ENCODE measurements around the gene PEX1. TPM values are rescaled to one million over a fixed set of nuclear protein-coding genes. Genes with fewer than 3 reads are reported as not detected.
A peak's percentile ranks its signal among the peaks of the same experiment; 100 is the strongest.

PEX1 gene
- total and polyA plus RNA-seq, 2 of the 13 experiments (the other 11 are each of a cell fraction or from before 2014, with no cell fraction given), result 16.6 to 22.4 TPM

DNA sequence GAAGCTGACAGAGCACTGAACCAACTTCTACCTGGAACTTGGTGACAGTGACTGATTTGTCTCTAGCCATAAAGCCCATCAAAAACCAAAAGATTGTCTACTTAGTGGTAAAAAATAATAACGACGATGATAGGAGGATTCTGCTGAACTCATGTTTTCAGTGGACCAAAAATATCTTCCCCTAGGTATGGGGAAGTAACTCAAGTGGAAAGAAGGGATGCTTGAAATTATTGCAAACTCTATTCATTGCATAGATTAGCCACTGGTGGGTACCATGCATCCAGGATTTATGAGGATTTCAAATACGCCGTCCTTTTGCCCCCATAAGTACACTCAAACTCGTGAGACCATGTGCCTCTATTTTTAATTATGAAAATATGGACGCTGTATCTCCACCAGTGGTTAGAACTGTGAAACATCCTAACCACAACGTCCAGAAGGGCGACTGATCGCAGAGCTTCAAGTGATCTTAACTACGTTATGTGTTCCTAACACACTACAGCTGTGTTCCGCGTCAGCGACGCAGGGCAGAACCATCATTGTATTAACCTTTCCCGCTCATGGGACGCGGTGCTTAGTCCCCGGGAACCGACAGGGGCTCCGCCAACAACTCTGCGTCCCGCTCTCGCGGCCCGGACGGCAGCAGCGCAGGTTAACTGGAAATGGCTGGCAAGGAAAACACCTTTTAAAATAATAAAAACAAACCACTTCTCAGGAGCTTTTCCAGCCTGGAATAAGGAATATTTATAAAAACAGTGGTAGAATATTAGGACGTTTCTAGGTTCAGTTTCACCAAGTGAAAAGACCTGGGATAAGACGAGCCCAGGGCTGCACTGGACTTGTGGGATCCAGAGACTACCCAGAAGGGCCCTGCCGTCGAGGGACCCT is 776 bp downstream of the PEX1 start:
- H3K4me1 ChIP-seq (ENCODE audit: insufficient read depth, low read length), result peaks cover 29% of the 10 kb centered on the region
- peaks cover 43% of the 10 kb centered on the region for H3K79me2 ChIP-seq (ENCODE audit: insufficient read depth, low read length)
- H3K36me3 ChIP-seq (replicated peaks in 1 of 2; ENCODE audit: control insufficient read depth in 1 of 2, insufficient read depth in 2 of 2, low read length in 2 of 2), result peaks cover 6 to 16% of the 10 kb centered on the region in 2 experiments
- peak overlapping the region; percentile 85 to 98 (median 86) for H3K4me3 ChIP-seq (replicated peaks in 1 of 3; ENCODE audit: insufficient read depth in 1 of 3, low read depth in 2 of 3, low read length in 3 of 3)
- POLR2A ChIA-PET, result interaction anchor here (1.1 to 2.0 kb wide), 3 partner anchors 57 to 282 kb away, joined by 3 to 6 read pairs (median 4); partner anchors contain the start of genes ANKIB1 and KRIT1
- FAIRE-seq, result no peak
- intact Hi-C loops (cut with micrococcal nuclease; ENCODE audit: unreplicated experiment), result loop anchor here (1.0 kb wide), 1 partner anchor 392 kb away; no protein-coding TSS in a partner anchor
- in situ Hi-C loops (cut with HindIII; ENCODE audit: extremely low pct_ligation_motif_present, low pct_unique_long_range_greater_than_20kb), result no loop called here
- TSS peak; percentile 73 for BruUV-seq (replicated peaks)
- H4K20me1 ChIP-seq (ENCODE audit: insufficient read depth, low read length), result no peaks in the 10 kb centered on the region
- CTCF ChIA-PET (ENCODE audit: low intra/inter-chr PET ratio, low total read pairs), result interaction anchor here (1.4 kb wide), 1 partner anchor 528 kb away, joined by 4 read pairs; no protein-coding TSS in a partner anchor
- peak overlapping the region; percentile 90 for H3K27ac ChIP-seq (ENCODE audit: extremely low read length, insufficient read depth, low read length)
- no peaks in the 10 kb centered on the region; a peak in 1 of 5 replicates for H3K27me3 ChIP-seq (ENCODE audit: control insufficient read depth in 1 of 2, insufficient read depth in 2 of 2, low read length in 2 of 2)
- no peaks in the 10 kb centered on the region for H3K9me3 ChIP-seq (ENCODE audit: low read length)
- under 1% methylated on average over 24 of the region's 31 CpGs for WGBS (ENCODE audit: low lambda C conversion rate)
- H3K9ac ChIP-seq (ENCODE audit: insufficient read depth, low read depth, low read length), result peak overlapping the region; percentile 87
- peak; percentile 81 for ATAC-seq
- H2AFZ ChIP-seq (ENCODE audit: low read length), result peak overlapping the region; percentile 9
- H3K4me2 ChIP-seq (ENCODE audit: low read depth, low read length), result peak overlapping the region; percentile 80
- DNase-seq (ENCODE audit: low spot score), result peak; percentile 62
- peak; percentile 12; the same call in 1 of the 2 replicates for TF ChIP-seq KMT2A (CRISPR knock-in tag; IDR thresholded peaks at IDR 0.05)
- TF ChIP-seq GATAD2A (CRISPR knock-in tag; IDR thresholded peaks at IDR 0.05), result peak; percentile 62; the same call in 1 of the 2 replicates
- peak; percentile 13; the same call in 1 of the 2 replicates for TF ChIP-seq AHR (CRISPR knock-in tag; IDR thresholded peaks at IDR 0.05)
- peak; percentile 13; the same call in 1 of the 2 replicates for TF ChIP-seq MTF2 (CRISPR knock-in tag; IDR thresholded peaks at IDR 0.05; ENCODE audit: borderline replicate concordance)
- peak; percentile 17; the same call in 1 of the 2 replicates for TF ChIP-seq ZMYM2 (CRISPR knock-in tag; IDR thresholded peaks at IDR 0.05)
- TF ChIP-seq POLR2G (IDR thresholded peaks at IDR 0.05; ENCODE audit: low read depth, low read length), result peak; percentile 37; the same call in 1 of the 2 replicates
- TF ChIP-seq, protein P1, sequence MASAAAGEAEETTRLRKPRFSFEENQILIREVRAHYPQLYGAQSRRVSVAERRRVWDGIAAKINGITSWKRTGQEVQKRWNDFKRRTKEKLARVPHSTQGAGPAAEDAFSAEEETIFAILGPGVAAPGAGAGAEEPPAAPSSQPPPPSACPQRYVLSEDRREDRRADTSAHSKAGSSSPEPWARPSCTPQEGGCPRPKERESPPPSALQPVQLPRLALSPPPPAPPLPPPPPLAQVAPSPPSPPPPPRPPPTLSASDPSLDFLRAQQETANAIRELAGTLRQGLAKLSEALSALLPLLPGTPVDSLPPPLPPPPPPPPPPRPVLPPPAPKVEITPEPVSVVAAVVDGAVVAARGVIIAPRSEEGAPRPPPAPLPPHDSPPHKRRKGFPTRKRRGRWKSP (CRISPR knock-in tag; IDR thresholded peaks at IDR 0.05), result 0 out of 2 replicates have a peak, but pooled peaks have one; percentile 7
- TF ChIP-seq PHF5A (CRISPR knock-in tag; IDR thresholded peaks at IDR 0.05; ENCODE audit: low read depth, unreplicated experiment), result no peak
- TF ChIP-seq, protein P2, sequence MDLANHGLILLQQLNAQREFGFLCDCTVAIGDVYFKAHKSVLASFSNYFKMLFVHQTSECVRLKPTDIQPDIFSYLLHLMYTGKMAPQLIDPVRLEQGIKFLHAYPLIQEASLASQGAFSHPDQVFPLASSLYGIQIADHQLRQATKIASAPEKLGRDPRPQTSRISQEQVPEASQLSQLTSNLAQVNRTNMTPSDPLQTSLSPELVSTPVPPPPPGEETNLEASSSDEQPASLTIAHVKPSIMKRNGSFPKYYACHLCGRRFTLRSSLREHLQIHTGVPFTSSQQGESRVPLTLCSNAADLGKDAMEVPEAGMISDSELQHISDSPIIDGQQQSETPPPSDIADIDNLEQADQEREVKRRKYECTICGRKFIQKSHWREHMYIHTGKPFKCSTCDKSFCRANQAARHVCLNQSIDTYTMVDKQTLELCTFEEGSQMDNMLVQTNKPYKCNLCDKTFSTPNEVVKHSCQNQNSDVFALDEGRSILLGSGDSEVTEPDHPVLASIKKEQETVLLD (CRISPR knock-in tag; IDR thresholded peaks at IDR 0.05; ENCODE audit: low read depth), result 0 out of 2 replicates have a peak, but pooled peaks have one; percentile 3
- TF ChIP-seq, protein P3, sequence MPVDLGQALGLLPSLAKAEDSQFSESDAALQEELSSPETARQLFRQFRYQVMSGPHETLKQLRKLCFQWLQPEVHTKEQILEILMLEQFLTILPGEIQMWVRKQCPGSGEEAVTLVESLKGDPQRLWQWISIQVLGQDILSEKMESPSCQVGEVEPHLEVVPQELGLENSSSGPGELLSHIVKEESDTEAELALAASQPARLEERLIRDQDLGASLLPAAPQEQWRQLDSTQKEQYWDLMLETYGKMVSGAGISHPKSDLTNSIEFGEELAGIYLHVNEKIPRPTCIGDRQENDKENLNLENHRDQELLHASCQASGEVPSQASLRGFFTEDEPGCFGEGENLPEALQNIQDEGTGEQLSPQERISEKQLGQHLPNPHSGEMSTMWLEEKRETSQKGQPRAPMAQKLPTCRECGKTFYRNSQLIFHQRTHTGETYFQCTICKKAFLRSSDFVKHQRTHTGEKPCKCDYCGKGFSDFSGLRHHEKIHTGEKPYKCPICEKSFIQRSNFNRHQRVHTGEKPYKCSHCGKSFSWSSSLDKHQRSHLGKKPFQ (CRISPR knock-in tag; IDR thresholded peaks at IDR 0.05; ENCODE audit: insufficient replicate concordance), result no peak
- peak; percentile 97 for TF ChIP-seq HNRNPLL (IDR thresholded peaks at IDR 0.05; ENCODE audit: low read depth, low read length, poor library complexity, severe bottlenecking)
- no peak for TF ChIP-seq NFE2 (CRISPR knock-in tag; IDR thresholded peaks at IDR 0.05)
- TF ChIP-seq STAG1 (CRISPR knock-in tag; IDR thresholded peaks at IDR 0.05), result 0 out of 2 replicates have a peak, but pooled peaks have one; percentile 2
- TF ChIP-seq SRSF1 (optimal IDR thresholded peaks at IDR 0.05; ENCODE audit: low read depth, low read length), result no peak
- TF ChIP-seq NR3C1 (CRISPR knock-in tag; IDR thresholded peaks at IDR 0.05), result no peak
- 0 out of 2 replicates have a peak, but pooled peaks have one; percentile 42 for TF ChIP-seq ZNF431 (CRISPR knock-in tag; IDR thresholded peaks at IDR 0.05; ENCODE audit: borderline replicate concordance, low read depth)
- peak; percentile 25; the same call in 1 of the 2 replicates for TF ChIP-seq ZNF652 (CRISPR knock-in tag; IDR thresholded peaks at IDR 0.05; ENCODE audit: borderline replicate concordance, low read depth)
